Measurements from ENCODE around the gene PHF11.

DNA sequence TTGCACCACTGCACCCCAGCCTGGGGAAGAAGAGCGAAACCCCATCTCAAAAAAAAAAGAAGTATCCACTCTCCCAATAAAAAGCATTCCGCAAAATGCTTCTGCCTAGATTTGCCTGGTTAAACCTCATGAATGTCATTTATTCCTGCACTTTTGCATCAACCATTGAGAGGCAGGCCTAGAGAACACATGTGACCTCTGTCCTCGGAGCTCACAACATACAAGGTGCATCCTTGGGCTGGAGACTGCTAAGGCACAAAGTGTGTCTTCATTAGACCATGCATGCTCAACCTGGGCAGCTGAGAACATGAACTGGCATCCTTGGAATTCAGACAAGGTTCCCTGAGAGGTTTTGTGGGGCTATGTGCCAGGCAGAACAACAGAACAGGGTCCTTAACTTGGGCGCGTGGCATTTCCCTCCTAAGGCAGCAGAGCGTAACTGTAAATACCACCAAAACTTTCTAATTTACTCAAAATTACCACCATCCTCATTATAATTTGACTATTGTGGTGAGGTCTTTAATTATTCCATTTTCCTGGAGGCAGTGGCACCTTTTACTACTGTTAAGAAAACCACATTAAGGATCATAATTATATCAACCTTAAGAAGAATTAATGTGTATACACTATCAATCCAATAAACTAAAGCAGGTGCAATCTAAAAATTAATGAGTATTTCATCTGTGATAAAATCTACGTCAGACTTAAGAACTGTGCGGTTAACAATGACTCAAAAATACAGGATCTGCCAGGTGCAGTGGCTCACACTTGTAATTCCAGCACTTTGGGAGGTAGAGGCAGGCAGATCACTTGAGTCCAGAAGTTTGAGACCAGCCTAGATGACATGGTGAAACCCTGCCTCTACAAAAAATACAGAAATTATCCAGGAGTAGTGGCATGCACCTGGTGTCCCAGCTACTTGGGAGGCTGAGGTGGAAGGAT, 75.8 kb downstream of the PHF11 start:
- TF ChIP-seq, protein P1, sequence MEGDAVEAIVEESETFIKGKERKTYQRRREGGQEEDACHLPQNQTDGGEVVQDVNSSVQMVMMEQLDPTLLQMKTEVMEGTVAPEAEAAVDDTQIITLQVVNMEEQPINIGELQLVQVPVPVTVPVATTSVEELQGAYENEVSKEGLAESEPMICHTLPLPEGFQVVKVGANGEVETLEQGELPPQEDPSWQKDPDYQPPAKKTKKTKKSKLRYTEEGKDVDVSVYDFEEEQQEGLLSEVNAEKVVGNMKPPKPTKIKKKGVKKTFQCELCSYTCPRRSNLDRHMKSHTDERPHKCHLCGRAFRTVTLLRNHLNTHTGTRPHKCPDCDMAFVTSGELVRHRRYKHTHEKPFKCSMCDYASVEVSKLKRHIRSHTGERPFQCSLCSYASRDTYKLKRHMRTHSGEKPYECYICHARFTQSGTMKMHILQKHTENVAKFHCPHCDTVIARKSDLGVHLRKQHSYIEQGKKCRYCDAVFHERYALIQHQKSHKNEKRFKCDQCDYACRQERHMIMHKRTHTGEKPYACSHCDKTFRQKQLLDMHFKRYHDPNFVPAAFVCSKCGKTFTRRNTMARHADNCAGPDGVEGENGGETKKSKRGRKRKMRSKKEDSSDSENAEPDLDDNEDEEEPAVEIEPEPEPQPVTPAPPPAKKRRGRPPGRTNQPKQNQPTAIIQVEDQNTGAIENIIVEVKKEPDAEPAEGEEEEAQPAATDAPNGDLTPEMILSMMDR (IDR thresholded peaks at IDR 0.05) = no peak
- no peak for TF ChIP-seq EP300 (IDR thresholded peaks at IDR 0.05)

Data from suprapubic skin (tissue), 3 donors.